RPMI8226 (cell line): ENCODE results near the gene GRIN1.
A peak's percentile ranks its signal among the peaks of the same experiment; 100 is the strongest.

Experiments used
- DNase-seq: peaks from one replicate; pipeline ENCODE4 v3.0.0-alpha.2; 2015

The GRIN1 gene

GRCh38 chr9:137198051-137198901, 59.3 kb downstream of the GRIN1 start:
- no peak for DNase-seq

- DNase-seq = no peak
Observed at GRCh38 chr9:137198902-137199283, 59.9 kb downstream of the GRIN1 start.

- no peak for DNase-seq
Observed at GRCh38 chr9:137199411-137200121, 60.6 kb downstream of the GRIN1 start.

GRCh38 chr9:137200311-137201204, 61.6 kb downstream of the GRIN1 start, which contains the start of gene TPRN:
Gene TPRN, minus strand, starts transcription at chr9:137200741. Its CDS starts 30 bp downstream, at chr9:137200711.
- peak; percentile 100 for DNase-seq

GRCh38 chr9:137201205-137201868, 62.4 kb downstream of the GRIN1 start:
- no peak for DNase-seq

- no peak for DNase-seq
Observed at GRCh38 chr9:137202966-137203365, 64.0 kb downstream of the GRIN1 start.

- DNase-seq = no peak
Observed at GRCh38 chr9:137204731-137205125, 65.8 kb downstream of the GRIN1 start.

- DNase-seq = peak; percentile 96
Observed at GRCh38 chr9:137205126-137206069, 66.4 kb downstream of the GRIN1 start, which contains the start of the genes NDOR1 and TMEM203. Gene NDOR1, plus strand, starts transcription at chr9:137205700. Its CDS starts 78 bp downstream, at chr9:137205778. Gene TMEM203, minus strand, starts transcription at chr9:137205648. Its CDS starts 234 bp downstream, at chr9:137205414.

- no peak for DNase-seq
Observed at GRCh38 chr9:137206602-137207001, 67.6 kb downstream of the GRIN1 start.

- no peak for DNase-seq
Observed at GRCh38 chr9:137211532-137211931, 72.6 kb downstream of the GRIN1 start.

- DNase-seq = no peak
Observed at GRCh38 chr9:137212520-137212919, 73.6 kb downstream of the GRIN1 start.

GRCh38 chr9:137213160-137214060, 74.5 kb downstream of the GRIN1 start:
- no peak for DNase-seq

GRCh38 chr9:137214620-137215019, 75.7 kb downstream of the GRIN1 start:
- no peak for DNase-seq

- no peak for DNase-seq
Observed at GRCh38 chr9:137215196-137215986, 76.4 kb downstream of the GRIN1 start.

- DNase-seq = no peak
Observed at GRCh38 chr9:137216188-137216965, 77.4 kb downstream of the GRIN1 start.

- no peak for DNase-seq
Observed at GRCh38 chr9:137217276-137218211, 78.6 kb downstream of the GRIN1 start.

GRCh38 chr9:137218212-137218753, 79.3 kb downstream of the GRIN1 start:
- no peak for DNase-seq
